HCT116 (cell line): ENCODE data around the gene DR1. TPM values are rescaled to one million over a fixed set of nuclear protein-coding genes. Genes with fewer than 3 reads are reported as not detected.

Source experiments
- ATAC-seq: fragments of 200-7000 bp; cut with Tn5 transposase; 2 replicates; pipeline ENCODE4 v1.9.1; 2020; ENCODE audit warnings: mild to moderate bottlenecking, moderate library complexity
- BruUV-seq: library from RNA; stranded (reverse); fragments of 400-500 nt; replicated peaks from 2 replicates; lab custom pipeline; 2021; lab: Mats Ljungman, UMichigan
- CTCF ChIA-PET: fragments of 300-600 bp; sonication (Branson Sonifier 250); formaldehyde crosslinking; loops from one replicate; lab custom pipeline; 2021; ENCODE audit warnings: antibody characterized with exemption; lab: Charles Lee
- POLR2A ChIA-PET: fragments of 300-600, 350-600 bp; sonication (Branson Sonifier 250); formaldehyde crosslinking; loops from one replicate; lab custom pipeline; 2021; ENCODE audit warnings: antibody characterized with exemption; lab: Charles Lee
- RAD21 ChIA-PET, 2 experiments: fragments of 300-600 bp; sonication (Branson Sonifier 250); formaldehyde crosslinking; loops; one replicate each; lab custom pipeline; 2023; ENCODE audit warnings: low total read pairs in 2 of 2; ENCODE audit not compliant: uncharacterized antibody in 2 of 2, unreplicated experiment in 2 of 2, low non-redundant PET in 1 of 2; lab: Charles Lee
- DNase-seq: peaks from one replicate; pipeline ENCODE4 v3.0.0-alpha.2; 2010; ENCODE audit warnings: low read depth, low spot score
- H2AFZ ChIP-seq: fragments of 200-600 bp; shearing (Covaris generic), sonication (generic); 2 replicates; pipeline ENCODE4 v1.6.1; 2017; ENCODE audit warnings: low read depth, mixed run types, mixed read lengths, antibody characterized with exemption, low read length; ENCODE audit not compliant: poor library complexity, severe bottlenecking
- H3K27ac ChIP-seq: 2 replicates; pipeline ENCODE4 v1.5.1; 2012; ENCODE audit warnings: low read depth, low read length
- H3K27me3 ChIP-seq: fragments of 200-600 bp; sonication (generic); 2 replicates; pipeline ENCODE4 v1.6.1; 2016; ENCODE audit warnings: mixed run types, low read length, mixed read lengths; ENCODE audit not compliant: insufficient read depth
- H3K36me3 ChIP-seq, 2 experiments: fragments of 200-500 bp in 1 of 2; fragments of 200-600 bp in 1 of 2; sonication (Bioruptor generic) in 1 of 2; sonication (generic) in 1 of 2; 2 replicates each; pipeline versions ENCODE4 v1.5.1 to v1.6.1; 2014 to 2016; ENCODE audit warnings: low read length in 2 of 2, inconsistent platforms in 1 of 2, mixed read lengths in 1 of 2, mixed run types in 1 of 2; ENCODE audit not compliant: insufficient read depth in 2 of 2, control insufficient read depth in 1 of 2
- H3K4me1 ChIP-seq, 2 experiments: fragments of 200-600 bp in 1 of 2; sonication (generic) in 1 of 2; 2 replicates each; pipeline versions ENCODE4 v1.5.1 to v1.6.1; 2012 to 2017; ENCODE audit warnings: low read length in 2 of 2, inconsistent platforms in 1 of 2, mild to moderate bottlenecking in 1 of 2, mixed read lengths in 1 of 2, mixed run types in 1 of 2, moderate library complexity in 1 of 2; ENCODE audit not compliant: insufficient read depth in 2 of 2, control insufficient read depth in 1 of 2
- H3K4me2 ChIP-seq: fragments of 200-600 bp; sonication (generic); 2 replicates; pipeline ENCODE4 v1.6.1; 2017; ENCODE audit warnings: mixed run types, low read length, mixed read lengths
- H3K4me3 ChIP-seq, 2 experiments: fragments of 200-600 bp in 1 of 2; sonication (generic) in 1 of 2; replicated peaks in 1 of 2; 2 replicates each; pipeline ENCODE4 v1.5.1; 2011 to 2016; ENCODE audit warnings: low read length in 2 of 2, control low read depth in 1 of 2, low read depth in 1 of 2, mild to moderate bottlenecking in 1 of 2, mixed read lengths in 1 of 2, mixed run types in 1 of 2
- H3K79me2 ChIP-seq: fragments of 200-600 bp; sonication (generic); 2 replicates; pipeline ENCODE4 v1.6.1; 2017; ENCODE audit warnings: mild to moderate bottlenecking, mixed run types, low read length, moderate library complexity, mixed read lengths; ENCODE audit not compliant: insufficient read depth
- H3K9ac ChIP-seq: fragments of 200-600 bp; sonication (generic); 2 replicates; pipeline ENCODE4 v1.6.1; 2016; ENCODE audit warnings: low read length, mixed read lengths
- H3K9me2 ChIP-seq: fragments of 200-600 bp; sonication (generic), shearing (Covaris generic); 2 replicates; pipeline ENCODE4 v1.6.1; 2017; ENCODE audit warnings: mixed run types, mild to moderate bottlenecking, moderate library complexity; ENCODE audit not compliant: insufficient read depth
- H3K9me3 ChIP-seq, 2 experiments: fragments of 200-500 bp in 1 of 2; fragments of 200-600 bp in 1 of 2; sonication (Bioruptor generic) in 1 of 2; sonication (generic) in 1 of 2; 2 replicates each; pipeline ENCODE4 v1.6.1; 2014 to 2017; ENCODE audit warnings: low read length in 2 of 2, mixed read lengths in 2 of 2, inconsistent platforms in 1 of 2, low read depth in 1 of 2, mild to moderate bottlenecking in 1 of 2, mixed run types in 1 of 2, moderate library complexity in 1 of 2; ENCODE audit not compliant: control insufficient read depth in 1 of 2, insufficient read depth in 1 of 2
- H4K20me1 ChIP-seq: fragments of 200-600 bp; sonication (generic), shearing (Covaris generic); 2 replicates; pipeline ENCODE4 v1.6.1; 2017; ENCODE audit warnings: mixed run types, mild to moderate bottlenecking, moderate library complexity; ENCODE audit not compliant: insufficient read depth
- CEBPB ChIP-seq: IDR thresholded peaks from 2 replicates; pipeline ENCODE4 v1.6.1; 2012; ENCODE audit warnings: low read depth
- EGR1 ChIP-seq: IDR thresholded peaks from 2 replicates; pipeline ENCODE4 v1.6.1; 2012; ENCODE audit warnings: low read depth
- EZH2 ChIP-seq: fragments of 200-600 bp; sonication (generic); IDR thresholded peaks from 2 replicates; pipeline ENCODE4 v1.6.1; 2017; ENCODE audit warnings: antibody characterized with exemption, mixed run types
- EZH2phosphoT487 ChIP-seq: fragments of 200-600 bp; IDR thresholded peaks from 2 replicates; pipeline ENCODE4 v1.6.1; 2018; ENCODE audit warnings: antibody characterized with exemption, borderline replicate concordance
- POLR2A ChIP-seq: IDR thresholded peaks from 2 replicates; pipeline ENCODE4 v1.7.0; 2011; ENCODE audit warnings: borderline replicate concordance; ENCODE audit not compliant: insufficient read depth, insufficient read length; ENCODE audit errors: extremely low read depth
- POLR2AphosphoS5 ChIP-seq: IDR thresholded peaks from 2 replicates; pipeline ENCODE4 v1.6.1; 2011; ENCODE audit warnings: mild to moderate bottlenecking, low read depth, low read length, moderate library complexity
- SP1 ChIP-seq: IDR thresholded peaks from 2 replicates; pipeline ENCODE4 v1.6.1; 2012; ENCODE audit warnings: low read depth
- ZNF274 ChIP-seq: fragments of 200-500 bp; sonication (Bioruptor generic); IDR thresholded peaks from 2 replicates; pipeline ENCODE4 v1.6.1; 2014; ENCODE audit warnings: mild to moderate bottlenecking, low read depth, low read length, inconsistent platforms
- intact Hi-C: fragments of 100-400 bp; cut with micrococcal nuclease; formaldehyde crosslinking; loops from 2 replicates; pipeline ENCODE4 v1.10.0; 2022
- total RNA-seq: library from RNA; stranded (reverse); gene quantifications from one replicate; pipeline ENCODE4 v1.2.1, GENCODE V29; 2021; ENCODE audit not compliant: unreplicated experiment
- TF ChIP-seq, protein P1 (sequence below), 3 experiments: fragments of 200-600 bp in 1 of 3; sonication (generic) in 1 of 3; IDR thresholded peaks in 2 of 3; conservative IDR thresholded peaks in 1 of 3; 2 replicates each; pipeline ENCODE4 v1.5.1; 2012 to 2017; ENCODE audit warnings: low read depth in 2 of 3, low read length in 2 of 3, antibody characterized with exemption in 1 of 3, borderline replicate concordance in 1 of 3, control low read depth in 1 of 3, mild to moderate bottlenecking in 1 of 3, mixed read lengths in 1 of 3, mixed run types in 1 of 3, moderate library complexity in 1 of 3; ENCODE audit not compliant: insufficient read depth in 1 of 3
- TF ChIP-seq, protein P2 (sequence below): IDR thresholded peaks from 2 replicates; pipeline ENCODE4 v1.6.1; 2012
- TF ChIP-seq, protein P3 (sequence below): IDR thresholded peaks from 2 replicates; pipeline ENCODE4 v1.6.1; 2012
- TF ChIP-seq, protein P4 (sequence below): IDR thresholded peaks from 2 replicates; pipeline ENCODE4 v1.6.1; 2011; ENCODE audit warnings: mild to moderate bottlenecking, low read length, moderate library complexity; ENCODE audit not compliant: insufficient replicate concordance; ENCODE audit errors: extremely low read depth

The DR1 gene
- total RNA-seq, 1 experiment from 2014 or later, result 73.8 TPM

GRCh38 chr1:93352376-93352775 is 6.7 kb downstream of the DR1 start:
- ATAC-seq (no peak), DNase-seq (no peak)
- H3K36me3 ChIP-seq, result peaks cover 10 to 26% of the 10 kb centered on the region in 2 experiments; a peak in 3 of 4 replicates
- H4K20me1 ChIP-seq, result peaks cover 9% of the 10 kb centered on the region; the same call in 1 of the 2 replicates
- H3K79me2 ChIP-seq, result peaks cover 100% of the 10 kb centered on the region
- RAD21 ChIA-PET, result no interaction called here
- POLR2A ChIA-PET, result no interaction called here
- no peak overlapping the region for H3K4me2 ChIP-seq
- CTCF ChIA-PET, result no interaction called here
- no peaks in the 10 kb centered on the region for H3K9me2 ChIP-seq
- H3K27me3 ChIP-seq, result no peaks in the 10 kb centered on the region
- H3K27ac ChIP-seq, result no peak overlapping the region
- H3K9ac ChIP-seq, result no peak overlapping the region
- H3K9me3 ChIP-seq, result no peaks in the 10 kb centered on the region
- TF ChIP-seq, protein P1, sequence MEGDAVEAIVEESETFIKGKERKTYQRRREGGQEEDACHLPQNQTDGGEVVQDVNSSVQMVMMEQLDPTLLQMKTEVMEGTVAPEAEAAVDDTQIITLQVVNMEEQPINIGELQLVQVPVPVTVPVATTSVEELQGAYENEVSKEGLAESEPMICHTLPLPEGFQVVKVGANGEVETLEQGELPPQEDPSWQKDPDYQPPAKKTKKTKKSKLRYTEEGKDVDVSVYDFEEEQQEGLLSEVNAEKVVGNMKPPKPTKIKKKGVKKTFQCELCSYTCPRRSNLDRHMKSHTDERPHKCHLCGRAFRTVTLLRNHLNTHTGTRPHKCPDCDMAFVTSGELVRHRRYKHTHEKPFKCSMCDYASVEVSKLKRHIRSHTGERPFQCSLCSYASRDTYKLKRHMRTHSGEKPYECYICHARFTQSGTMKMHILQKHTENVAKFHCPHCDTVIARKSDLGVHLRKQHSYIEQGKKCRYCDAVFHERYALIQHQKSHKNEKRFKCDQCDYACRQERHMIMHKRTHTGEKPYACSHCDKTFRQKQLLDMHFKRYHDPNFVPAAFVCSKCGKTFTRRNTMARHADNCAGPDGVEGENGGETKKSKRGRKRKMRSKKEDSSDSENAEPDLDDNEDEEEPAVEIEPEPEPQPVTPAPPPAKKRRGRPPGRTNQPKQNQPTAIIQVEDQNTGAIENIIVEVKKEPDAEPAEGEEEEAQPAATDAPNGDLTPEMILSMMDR (IDR thresholded peaks at IDR 0.05 in 2 of 3, conservative IDR thresholded peaks at IDR 0.05 in 1 of 3; ENCODE audit: borderline replicate concordance in 1 of 3, insufficient read depth in 1 of 3, low read depth in 2 of 3, low read length in 2 of 3), result no peak
- TF ChIP-seq EZH2 (no peak), EGR1 (no peak), SP1 (no peak), POLR2AphosphoS5 (no peak), EZH2phosphoT487 (no peak), POLR2A (no peak), CEBPB (no peak), ZNF274 (no peak)
- TF ChIP-seq, protein P2, sequence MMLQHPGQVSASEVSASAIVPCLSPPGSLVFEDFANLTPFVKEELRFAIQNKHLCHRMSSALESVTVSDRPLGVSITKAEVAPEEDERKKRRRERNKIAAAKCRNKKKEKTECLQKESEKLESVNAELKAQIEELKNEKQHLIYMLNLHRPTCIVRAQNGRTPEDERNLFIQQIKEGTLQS, result no peak
- TF ChIP-seq, protein P3, sequence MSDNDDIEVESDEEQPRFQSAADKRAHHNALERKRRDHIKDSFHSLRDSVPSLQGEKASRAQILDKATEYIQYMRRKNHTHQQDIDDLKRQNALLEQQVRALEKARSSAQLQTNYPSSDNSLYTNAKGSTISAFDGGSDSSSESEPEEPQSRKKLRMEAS, result no peak
- TF ChIP-seq, protein P4, sequence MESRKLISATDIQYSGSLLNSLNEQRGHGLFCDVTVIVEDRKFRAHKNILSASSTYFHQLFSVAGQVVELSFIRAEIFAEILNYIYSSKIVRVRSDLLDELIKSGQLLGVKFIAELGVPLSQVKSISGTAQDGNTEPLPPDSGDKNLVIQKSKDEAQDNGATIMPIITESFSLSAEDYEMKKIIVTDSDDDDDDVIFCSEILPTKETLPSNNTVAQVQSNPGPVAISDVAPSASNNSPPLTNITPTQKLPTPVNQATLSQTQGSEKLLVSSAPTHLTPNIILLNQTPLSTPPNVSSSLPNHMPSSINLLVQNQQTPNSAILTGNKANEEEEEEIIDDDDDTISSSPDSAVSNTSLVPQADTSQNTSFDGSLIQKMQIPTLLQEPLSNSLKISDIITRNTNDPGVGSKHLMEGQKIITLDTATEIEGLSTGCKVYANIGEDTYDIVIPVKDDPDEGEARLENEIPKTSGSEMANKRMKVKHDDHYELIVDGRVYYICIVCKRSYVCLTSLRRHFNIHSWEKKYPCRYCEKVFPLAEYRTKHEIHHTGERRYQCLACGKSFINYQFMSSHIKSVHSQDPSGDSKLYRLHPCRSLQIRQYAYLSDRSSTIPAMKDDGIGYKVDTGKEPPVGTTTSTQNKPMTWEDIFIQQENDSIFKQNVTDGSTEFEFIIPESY, result no peak
- no TSS peak for BruUV-seq
- no peak overlapping the region for H2AFZ ChIP-seq
- peaks cover 5 to 13% of the 10 kb centered on the region in 2 experiments for H3K4me1 ChIP-seq
- H3K4me3 ChIP-seq, result no peak overlapping the region
- intact Hi-C loops, result no loop called here
